ENCODE results near the gene ZNF653. TPM values are rescaled to one million over a fixed set of nuclear protein-coding genes. Genes with fewer than 3 reads are reported as not detected.

Gene ZNF653
- polyA plus RNA-seq, 1 experiment = 2.1 TPM

DNA sequence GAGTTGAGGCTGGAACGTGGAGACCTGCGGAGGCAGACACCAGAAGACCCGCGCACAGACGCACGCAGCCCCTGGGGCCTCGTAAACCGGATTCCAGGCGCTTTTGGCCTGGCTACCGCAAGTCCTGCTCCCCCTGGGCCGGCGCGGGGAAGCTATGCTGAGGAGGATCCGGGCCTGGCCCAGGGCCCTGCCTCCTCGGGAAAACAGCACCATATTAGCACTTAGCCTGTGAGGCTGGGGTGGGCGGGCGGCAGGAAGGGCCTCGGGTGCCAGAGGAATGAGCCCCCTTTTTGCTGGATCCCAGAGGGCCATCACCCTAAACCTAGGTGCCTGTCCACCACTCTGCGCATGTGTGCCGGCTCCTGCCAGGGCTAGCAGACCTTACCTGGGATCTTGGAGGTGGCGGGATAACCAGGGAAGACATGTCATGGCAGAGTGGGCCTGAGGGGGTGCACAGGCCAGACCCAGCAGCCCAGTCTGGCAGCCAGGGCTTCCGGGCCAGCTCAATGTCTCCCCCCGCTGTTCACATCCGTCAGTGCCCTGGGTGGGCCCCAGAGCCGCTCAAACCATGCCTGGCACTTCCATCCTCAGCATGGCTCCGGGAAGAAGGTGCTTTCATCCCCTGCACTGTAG, 46.1 kb upstream of the ZNF653 start:
- no peaks in the 10 kb centered on the region for H3K9me3 ChIP-seq (ENCODE audit: control insufficient read depth, insufficient read depth, low read length)
- no peak for DNase-seq (ENCODE audit: low read depth, low spot score)
- no peak overlapping the region for H3K27ac ChIP-seq (ENCODE audit: low read depth, low read length)
- no peak overlapping the region for H3K4me3 ChIP-seq (ENCODE audit: low read depth, low read length)
- ChIA-PET POLR2A (no interaction called here), CTCF (no interaction called here)
- no peaks in the 10 kb centered on the region for H3K27me3 ChIP-seq (ENCODE audit: control insufficient read depth, insufficient read depth, low read length)
- TF ChIP-seq, protein P1, sequence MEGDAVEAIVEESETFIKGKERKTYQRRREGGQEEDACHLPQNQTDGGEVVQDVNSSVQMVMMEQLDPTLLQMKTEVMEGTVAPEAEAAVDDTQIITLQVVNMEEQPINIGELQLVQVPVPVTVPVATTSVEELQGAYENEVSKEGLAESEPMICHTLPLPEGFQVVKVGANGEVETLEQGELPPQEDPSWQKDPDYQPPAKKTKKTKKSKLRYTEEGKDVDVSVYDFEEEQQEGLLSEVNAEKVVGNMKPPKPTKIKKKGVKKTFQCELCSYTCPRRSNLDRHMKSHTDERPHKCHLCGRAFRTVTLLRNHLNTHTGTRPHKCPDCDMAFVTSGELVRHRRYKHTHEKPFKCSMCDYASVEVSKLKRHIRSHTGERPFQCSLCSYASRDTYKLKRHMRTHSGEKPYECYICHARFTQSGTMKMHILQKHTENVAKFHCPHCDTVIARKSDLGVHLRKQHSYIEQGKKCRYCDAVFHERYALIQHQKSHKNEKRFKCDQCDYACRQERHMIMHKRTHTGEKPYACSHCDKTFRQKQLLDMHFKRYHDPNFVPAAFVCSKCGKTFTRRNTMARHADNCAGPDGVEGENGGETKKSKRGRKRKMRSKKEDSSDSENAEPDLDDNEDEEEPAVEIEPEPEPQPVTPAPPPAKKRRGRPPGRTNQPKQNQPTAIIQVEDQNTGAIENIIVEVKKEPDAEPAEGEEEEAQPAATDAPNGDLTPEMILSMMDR (IDR thresholded peaks at IDR 0.05; ENCODE audit: low read depth, low read length) = peak; percentile 48

DNA sequence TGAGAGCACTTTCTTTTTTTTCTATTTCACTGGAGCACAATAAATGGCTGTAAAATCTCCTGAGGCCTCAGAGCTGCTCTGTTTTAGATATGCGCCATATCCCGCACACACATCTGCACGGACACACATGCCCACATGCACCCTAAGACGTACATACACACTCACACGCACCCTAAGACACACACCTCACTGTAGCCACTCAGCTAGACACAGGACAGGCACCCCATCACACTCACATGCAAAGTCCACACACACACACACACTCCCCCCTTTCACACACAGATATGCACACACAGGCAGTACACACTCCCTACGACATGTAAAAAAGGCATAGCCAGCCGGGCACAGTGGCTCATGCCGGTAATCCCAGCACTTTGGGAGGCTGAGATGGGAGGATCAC, 44.6 kb upstream of the ZNF653 start:
- H3K9me3 ChIP-seq (ENCODE audit: control insufficient read depth, insufficient read depth, low read length) = no peaks in the 10 kb centered on the region
- no peaks in the 10 kb centered on the region for H3K27me3 ChIP-seq (ENCODE audit: control insufficient read depth, insufficient read depth, low read length)
- no peak overlapping the region for H3K4me3 ChIP-seq (ENCODE audit: low read depth, low read length)
- POLR2A ChIA-PET = no interaction called here
- DNase-seq (ENCODE audit: low read depth, low spot score) = no peak
- no peak overlapping the region for H3K27ac ChIP-seq (ENCODE audit: low read depth, low read length)
- CTCF ChIA-PET = no interaction called here
- TF ChIP-seq, protein P1 (IDR thresholded peaks at IDR 0.05; ENCODE audit: low read depth, low read length) = no peak

DNA sequence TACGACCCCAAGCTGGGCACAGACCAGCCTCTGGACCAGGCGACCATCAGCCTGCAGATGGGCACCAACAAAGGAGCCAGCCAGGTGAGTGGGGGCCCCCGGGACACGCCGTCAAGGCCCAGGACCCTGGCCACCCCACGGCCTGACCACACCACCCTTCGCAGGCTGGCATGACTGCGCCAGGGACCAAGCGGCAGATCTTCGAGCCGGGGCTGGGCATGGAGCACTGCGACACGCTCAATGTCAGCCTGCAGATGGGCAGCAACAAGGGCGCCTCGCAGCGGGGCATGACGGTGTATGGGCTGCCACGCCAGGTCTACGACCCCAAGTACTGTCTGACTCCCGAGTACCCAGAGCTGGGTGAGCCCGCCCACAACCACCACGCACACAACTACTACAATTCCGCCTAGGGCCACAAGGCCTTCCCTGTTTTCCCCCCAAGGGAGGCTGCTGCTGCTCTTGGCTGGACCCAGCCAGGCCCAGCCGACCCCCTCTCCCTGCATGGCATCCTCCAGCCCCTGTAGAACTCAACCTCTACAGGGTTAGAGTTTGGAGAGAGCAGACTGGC, 43.8 kb upstream of the ZNF653 start:
- CTCF ChIA-PET = no interaction called here
- POLR2A ChIA-PET = no interaction called here
- Histone ChIP-seq H3K9me3 (ENCODE audit: control insufficient read depth, insufficient read depth, low read length) (no peaks in the 10 kb centered on the region), H3K4me3 (ENCODE audit: low read depth, low read length) (no peak overlapping the region), H3K27ac (ENCODE audit: low read depth, low read length) (no peak overlapping the region), H3K27me3 (ENCODE audit: control insufficient read depth, insufficient read depth, low read length) (no peaks in the 10 kb centered on the region)
- no peak for DNase-seq (ENCODE audit: low read depth, low spot score)
- TF ChIP-seq, protein P1 (IDR thresholded peaks at IDR 0.05; ENCODE audit: low read depth, low read length) = no peak

DNA sequence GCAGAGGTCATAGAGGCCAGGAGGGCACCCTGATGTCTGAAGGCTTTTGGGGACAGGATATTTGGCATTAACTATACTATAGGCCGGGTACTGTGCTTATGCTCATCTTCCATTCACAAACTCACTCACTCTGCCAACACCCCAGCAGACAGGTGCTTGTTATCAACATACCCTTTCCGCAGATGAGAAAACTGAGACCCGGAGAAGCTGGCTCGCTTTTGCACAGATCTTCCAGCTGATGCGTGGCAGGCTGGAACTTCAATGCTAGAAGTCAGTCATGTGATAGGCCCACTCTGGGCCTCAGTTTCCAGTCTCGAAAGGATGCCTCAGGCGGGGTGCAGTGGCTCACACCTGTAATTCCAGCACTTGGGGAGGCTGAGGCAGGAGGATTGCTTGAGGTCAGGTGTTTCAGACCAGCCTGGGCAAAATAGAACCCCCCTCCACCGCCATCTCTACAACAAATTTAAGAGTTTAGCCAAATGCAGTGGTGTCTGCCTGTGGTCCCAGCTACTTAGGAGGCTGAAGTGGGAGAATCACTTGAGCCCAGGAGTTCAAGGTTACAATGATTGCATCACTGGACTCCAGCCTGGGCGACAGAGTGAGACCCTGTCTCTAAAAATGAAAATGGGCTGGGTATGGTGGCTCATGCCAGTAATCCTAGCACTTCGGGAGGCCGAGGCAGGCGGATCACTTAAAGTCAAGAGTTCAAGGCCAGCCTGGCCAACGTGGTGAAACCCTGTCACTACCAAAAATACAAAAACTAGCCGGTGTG, 42.5 kb upstream of the ZNF653 start:
- no peaks in the 10 kb centered on the region for H3K9me3 ChIP-seq (ENCODE audit: control insufficient read depth, insufficient read depth, low read length)
- ChIA-PET CTCF (no interaction called here), POLR2A (interaction anchor here (0.6 kb wide), 1 partner anchor 19 kb away, joined by 4 read pairs; the partner anchor contains the start of gene ECSIT)
- H3K27me3 ChIP-seq (ENCODE audit: control insufficient read depth, insufficient read depth, low read length) = no peaks in the 10 kb centered on the region
- no peak overlapping the region for H3K27ac ChIP-seq (ENCODE audit: low read depth, low read length)
- TF ChIP-seq, protein P1 (IDR thresholded peaks at IDR 0.05; ENCODE audit: low read depth, low read length) = no peak
- H3K4me3 ChIP-seq (ENCODE audit: low read depth, low read length) = no peak overlapping the region
- DNase-seq (ENCODE audit: low read depth, low spot score) = no peak

DNA sequence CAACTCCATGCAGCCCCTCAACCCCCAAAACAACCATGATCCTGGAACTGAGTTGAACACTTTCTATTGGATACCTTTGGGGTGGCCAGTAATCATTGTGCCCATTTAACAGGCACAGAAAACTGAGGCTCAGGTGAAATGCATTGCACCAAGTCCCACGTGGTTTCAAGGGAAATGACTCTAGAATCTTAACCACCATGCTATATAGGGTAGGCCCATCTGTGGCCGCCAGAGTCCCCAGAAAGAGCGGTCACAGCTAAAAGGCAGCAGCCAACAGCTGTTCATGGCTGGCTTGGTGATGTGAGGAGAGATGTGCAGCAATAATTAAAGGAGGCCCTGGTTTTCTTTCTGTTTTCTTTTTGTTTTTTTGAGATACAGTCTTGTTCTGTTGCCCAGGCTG, 35.6 kb upstream of the ZNF653 start:
- ChIA-PET POLR2A (interaction anchor here (0.6 kb wide), 1 partner anchor 1203 kb away, joined by 3 read pairs; no protein-coding TSS in a partner anchor), CTCF (interaction anchor here (0.9 kb wide), 1 partner anchor 19 kb away, joined by 3 read pairs; no protein-coding TSS in a partner anchor)
- Histone ChIP-seq H3K27me3 (ENCODE audit: control insufficient read depth, insufficient read depth, low read length) (no peaks in the 10 kb centered on the region), H3K4me3 (ENCODE audit: low read depth, low read length) (no peak overlapping the region), H3K9me3 (ENCODE audit: control insufficient read depth, insufficient read depth, low read length) (no peaks in the 10 kb centered on the region), H3K27ac (ENCODE audit: low read depth, low read length) (no peak overlapping the region)
- TF ChIP-seq, protein P1 (IDR thresholded peaks at IDR 0.05; ENCODE audit: low read depth, low read length) = no peak
- DNase-seq (ENCODE audit: low read depth, low spot score) = no peak

Measured in AG04450 (cell line).